GM04504 (cell line): ENCODE results near the gene NUP88.
A peak's percentile ranks its signal among the peaks of the same experiment; 100 is the strongest.

Experiments
- DNase-seq: peaks from one replicate; pipeline ENCODE4 v3.0.0-alpha.2; 2012; ENCODE audit warnings: low read depth

NUP88 gene

DNA sequence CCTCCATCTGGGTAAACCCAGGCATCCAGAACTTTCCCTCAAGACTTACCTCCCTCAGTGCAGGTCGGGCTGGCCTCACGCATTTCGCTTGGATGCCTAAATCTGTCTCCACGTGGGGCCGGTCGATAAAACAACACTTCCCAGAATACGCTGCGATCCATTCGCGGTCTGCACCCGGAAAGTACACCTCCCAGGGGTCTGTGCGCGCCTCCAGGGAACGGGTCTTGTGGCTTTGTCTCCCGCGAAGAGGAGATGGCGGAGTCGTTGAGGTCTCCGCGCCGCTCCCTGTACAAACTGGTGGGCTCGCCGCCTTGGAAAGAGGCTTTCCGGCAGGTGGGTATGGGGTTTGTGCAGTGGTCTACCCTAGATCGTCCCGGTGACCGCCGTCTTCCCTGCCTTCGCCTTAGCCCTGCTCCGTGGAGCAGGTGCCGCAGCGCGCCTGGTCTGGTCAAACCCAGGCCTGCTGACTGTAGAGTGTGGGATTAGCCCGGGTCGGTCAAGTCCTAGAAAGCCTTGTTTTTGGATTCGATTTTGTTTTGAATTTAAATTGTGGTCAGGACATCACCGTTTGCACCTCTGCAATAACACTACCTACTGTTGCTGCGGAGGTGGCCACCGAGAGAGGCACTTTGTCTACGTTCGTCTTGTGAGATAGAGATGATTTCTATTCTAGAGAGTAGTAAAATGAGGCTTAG, 644 bp upstream of the NUP88 start, which contains the start of gene RPAIN:
Gene RPAIN, plus strand, starts transcription at position 224 of the 695 bp plus-strand sequence. Its CDS starts 29 bp downstream, at position 253.
- DNase-seq = peak; percentile 56

DNA sequence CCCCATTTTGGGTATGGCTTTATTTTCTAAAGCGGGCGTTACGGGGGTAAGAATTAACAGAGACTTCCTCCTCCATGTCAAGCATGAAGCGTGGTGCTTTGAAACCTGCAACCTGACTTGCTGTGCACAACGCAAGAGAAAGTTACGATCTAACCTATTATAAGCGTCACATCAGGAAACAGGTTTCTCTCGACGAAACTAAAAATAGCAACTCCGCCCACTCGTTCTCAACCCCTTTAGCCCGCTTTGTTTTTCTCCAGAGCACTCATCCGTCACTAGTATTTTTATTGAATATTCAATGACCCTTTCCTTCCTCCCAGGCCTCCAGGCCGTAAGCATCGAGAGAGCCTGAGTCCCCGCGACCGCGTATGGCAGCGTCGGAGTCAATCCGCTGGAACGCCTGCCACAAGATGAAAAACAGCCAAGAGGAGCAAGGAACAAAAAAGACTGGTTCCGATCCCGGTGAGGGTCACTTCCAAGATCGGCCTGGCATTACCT, 555 bp downstream of the NUP88 start:
- no peak for DNase-seq

DNA sequence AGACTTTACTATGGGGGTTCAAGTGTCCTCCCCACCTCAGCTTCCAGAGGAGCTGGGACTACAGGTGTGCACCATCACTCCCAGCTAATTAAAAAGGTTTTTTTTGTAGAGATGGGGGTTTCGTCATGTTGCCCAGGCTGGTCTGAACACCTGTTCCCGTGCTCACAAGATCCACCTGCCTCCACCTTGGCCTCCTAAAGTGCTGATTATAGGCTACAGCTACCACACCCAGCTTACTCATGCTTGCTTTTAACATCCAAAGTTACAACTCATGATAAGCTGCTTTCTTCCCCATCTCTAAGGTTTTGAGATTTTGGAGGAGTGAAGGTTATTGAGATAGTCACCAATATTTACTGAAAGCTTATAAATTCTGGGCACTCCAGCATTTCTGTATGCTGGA, 2.6 kb downstream of the NUP88 start:
- no peak for DNase-seq

DNA sequence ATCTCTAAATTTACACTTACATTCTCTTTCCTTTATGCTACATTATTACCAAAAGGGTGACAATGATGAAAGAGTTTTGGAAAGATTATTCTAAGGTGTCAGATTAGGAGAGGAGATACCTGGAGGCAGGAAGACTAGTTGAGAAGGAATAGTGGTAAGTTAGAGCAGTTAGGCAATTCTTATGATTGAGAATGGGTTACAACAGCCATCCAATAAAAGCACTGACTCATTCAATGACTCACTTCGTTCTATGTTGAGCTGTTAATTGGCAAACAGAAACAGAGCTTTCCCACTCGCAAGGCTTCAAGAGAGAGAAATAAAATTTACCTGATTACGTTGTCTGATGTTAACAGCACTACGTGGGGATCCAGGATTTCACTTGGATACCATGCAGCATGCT, 5.8 kb downstream of the NUP88 start:
- peak; percentile 86 for DNase-seq

DNA sequence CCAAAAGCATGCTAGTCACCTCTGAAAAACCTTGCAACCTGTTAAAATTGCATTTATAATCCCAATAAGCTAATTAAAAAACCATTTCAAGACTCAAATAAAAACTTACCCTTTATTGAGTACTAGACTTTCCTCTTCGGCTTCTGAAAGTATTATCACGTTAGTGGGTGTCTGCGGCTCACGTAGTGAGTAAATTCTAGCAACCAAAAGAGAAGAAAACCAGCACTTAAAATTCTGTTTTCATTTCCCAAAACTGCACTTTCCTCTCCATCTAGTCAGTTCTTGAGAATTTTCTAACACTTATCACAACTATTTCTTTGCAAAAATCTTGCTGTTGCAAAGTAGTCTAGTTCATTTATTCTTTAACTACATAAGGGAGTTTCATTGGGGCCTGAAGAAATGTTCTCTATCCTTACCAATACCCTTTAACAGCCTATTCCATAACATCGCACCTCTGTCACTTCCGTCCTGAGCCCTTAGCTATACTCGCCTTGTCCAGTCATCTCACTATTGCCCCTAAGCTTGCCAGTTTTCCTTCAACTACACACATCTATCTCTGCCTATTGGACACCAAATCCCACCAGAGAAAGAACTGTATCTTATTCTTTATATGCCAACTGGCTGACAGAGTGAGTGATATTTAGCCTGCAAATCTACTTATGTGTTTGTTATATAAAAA, 8.7 kb downstream of the NUP88 start:
- no peak for DNase-seq

DNA sequence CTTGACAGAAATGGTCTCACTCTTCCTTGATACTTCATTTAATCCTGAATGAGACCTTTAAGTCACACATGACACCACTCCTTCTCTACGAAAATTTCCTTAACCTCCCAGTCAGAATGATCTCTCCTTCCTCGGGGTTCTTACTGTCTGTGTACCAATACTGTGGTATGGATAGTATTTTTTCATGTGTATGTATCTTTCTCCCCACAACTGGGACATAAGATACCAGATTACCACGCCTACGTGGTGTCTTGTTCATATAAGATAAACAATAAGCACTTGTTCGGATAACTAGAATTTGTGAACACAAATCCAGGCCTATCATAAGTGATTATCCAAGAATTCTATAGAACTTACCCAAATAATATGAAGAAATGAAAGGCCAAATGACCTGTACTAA, 11.3 kb downstream of the NUP88 start:
- no peak for DNase-seq

DNA sequence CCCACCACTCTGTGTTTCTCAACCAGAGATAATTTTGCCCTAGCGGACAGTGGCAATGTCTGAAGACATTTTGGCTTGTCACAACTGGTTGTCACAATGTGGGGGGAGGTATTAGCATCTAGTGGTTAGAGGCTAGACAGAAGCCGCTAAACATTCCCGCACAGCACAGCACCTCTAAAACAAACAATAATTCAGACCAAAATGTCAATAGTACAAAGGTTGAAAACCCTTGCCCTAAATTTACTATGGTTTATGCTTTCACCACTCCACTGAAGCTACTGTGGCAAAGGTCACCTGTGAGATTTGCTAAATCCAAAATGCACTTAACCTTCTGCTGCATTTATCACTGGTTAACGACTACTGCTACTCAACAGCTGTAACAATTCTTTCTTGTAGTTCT, 14.1 kb downstream of the NUP88 start:
- DNase-seq = no peak

DNA sequence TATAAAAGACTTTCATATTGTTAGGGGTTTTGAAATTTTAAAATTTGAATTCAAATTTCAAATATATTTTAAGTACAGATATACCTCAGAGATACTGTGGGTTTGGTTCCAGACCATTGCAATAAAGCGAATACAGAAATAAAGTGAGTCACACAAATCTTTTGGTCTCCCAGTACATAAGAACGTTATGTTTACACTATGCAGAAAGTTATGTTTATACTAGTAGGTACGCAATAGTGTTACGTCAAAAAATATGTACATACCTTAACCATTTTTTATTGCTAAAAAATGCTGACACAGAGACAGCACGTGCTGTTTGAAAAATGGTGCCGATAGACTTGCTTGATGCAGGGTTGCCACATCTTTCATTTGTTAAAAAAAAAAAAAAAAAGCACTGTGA, 19.7 kb downstream of the NUP88 start:
- no peak for DNase-seq

DNA sequence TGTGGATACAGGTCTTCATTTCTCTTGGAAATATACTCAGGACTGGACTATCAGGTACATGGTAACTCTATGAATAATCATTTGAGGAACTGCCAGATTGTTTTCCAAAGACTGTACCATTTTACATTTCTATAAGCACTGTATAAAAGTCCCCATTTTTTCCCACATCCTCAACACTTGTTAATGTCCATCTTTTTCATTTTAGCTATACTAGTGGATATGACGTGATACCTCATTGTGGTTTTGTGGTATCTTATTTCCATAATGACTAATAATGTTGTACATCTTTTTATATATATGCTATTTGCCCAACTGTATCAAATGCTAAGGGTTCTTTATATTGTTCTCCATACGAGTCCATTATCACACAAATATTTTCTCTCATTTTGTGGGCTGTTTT, 22.9 kb downstream of the NUP88 start:
- DNase-seq = no peak

DNA sequence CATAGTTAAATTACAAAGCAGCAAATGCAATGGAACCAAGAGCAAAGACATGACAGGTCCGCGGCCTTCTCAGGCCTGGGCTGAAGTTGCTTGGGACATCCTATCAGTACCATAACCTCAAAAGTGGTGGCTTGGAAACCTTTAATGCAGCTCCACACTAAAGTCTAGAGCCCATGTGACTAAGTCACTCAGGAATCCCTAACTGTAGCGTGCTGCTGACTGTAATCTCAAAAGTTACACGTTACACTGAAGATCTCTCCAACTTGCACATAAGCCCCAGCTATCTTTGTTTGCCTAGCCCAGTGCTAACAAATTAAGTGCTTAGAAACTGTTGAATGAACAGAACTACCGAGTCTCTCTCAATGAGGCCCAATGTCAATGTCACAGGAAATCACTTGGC, 27.8 kb downstream of the NUP88 start:
- no peak for DNase-seq

DNA sequence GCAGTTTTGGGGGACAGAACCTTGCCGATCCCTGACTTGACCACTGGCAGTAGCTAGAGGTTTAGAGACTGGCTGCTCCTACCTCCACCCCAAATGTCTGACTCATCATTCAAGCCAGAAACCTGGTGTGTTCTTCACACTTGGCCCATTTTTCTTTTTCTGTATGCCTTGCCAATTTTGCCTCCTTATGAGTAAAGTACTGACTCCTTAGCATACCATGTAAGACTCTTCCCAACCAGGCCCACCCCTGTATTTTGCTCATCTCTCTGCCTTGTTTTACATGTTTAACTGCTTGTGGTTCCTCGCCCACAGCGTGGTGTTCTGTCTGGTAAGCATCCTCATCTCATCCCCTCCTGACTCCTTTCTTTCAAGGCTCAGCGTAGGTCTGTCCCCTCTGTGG, 37.9 kb downstream of the NUP88 start:
- DNase-seq = no peak

DNA sequence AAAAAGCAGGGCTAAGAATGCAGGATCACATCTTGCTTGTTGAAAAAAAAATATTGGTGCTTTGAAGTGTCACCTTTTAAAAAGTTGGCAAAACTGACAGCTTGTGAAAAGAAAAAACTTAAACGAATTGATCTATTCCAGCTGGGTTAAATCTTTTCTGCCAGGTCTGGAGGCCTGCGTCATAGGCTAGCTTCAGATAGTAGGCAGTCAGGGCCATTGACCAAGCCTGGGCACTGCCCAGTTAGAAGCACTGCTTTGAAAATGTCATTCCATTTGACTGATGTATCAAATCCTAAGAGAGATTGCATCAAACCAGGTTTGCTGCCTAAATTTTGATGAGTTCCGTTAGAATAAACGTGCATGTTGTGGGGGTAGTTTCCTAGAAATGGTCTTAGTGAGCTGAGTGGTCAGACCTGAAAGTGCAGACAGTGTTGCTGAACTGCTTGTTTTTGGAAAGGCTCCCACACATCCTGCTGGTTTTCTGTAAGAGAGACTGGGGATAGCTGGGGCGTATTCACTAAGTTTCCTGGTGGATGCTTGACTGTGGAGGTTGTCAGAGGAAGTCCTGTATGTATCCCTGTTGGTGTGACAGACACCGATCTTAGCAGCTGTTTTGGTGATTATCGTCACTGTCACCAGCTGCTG, 38.8 kb downstream of the NUP88 start:
- DNase-seq = no peak

DNA sequence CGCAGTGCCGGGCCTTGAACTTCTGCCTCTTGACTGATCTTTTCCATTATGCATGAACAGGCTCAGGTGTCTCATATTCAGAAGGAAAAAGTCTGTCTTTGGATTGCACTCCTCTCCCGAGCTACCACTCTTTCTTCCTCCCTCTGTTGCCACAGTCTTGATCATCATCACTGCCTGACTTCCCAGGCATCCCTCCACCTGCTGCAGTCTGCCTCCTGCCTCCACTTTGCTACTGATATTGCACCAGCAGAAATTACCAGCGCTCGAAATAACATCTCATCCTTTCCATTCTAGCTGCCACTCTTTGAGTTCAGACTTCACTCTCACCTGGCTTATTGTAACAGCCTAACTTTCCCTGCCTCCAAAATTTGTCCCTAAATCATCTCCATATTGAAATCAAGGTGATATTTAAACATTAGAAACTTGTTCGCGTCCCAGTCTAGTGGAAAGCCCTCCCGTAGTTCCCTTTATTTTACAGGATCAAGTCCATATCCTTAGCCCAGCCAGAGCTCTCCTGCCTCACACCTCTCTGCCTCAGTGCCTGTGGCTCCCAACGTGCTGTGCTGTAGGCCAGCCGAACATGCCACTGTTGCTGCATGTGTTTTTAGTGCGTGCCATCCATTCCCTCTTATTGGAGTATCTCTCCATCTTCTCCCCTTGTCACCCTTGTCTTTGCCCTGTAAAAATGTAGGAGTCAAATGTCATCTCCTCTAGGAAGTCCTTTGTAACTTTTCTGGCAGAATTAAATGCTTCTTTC, 39.9 kb downstream of the NUP88 start:
- DNase-seq = no peak

DNA sequence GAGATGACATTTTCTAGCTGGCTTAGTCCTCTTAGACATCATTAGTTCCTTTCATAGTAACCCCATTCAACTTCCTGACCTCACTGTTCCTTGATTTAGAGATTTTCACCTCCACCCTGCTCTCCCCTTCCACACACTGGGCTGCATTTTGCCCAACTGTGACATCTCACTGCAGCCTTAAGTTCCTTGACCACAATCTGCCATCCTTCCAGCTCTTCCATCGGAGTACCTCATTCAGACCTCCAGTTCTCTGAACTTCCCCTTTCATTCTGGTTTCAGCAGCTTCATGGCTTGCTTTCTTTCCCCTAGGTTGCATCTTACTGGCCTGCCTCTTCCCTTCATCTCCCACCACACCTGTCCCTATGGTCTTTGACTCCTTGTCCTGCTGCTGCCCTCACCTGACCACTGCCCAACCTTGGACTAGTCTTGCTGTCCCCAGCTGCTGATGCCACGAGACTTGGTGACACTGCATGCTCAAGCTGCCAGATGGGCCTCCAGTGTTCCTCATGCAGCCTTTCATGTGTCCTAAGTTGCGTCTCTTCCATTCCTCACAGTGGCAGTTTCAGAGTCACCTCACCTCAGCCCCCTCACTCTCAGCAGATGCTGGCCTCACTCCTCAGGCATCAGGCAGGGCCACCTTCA, 40.8 kb downstream of the NUP88 start:
- no peak for DNase-seq

DNA sequence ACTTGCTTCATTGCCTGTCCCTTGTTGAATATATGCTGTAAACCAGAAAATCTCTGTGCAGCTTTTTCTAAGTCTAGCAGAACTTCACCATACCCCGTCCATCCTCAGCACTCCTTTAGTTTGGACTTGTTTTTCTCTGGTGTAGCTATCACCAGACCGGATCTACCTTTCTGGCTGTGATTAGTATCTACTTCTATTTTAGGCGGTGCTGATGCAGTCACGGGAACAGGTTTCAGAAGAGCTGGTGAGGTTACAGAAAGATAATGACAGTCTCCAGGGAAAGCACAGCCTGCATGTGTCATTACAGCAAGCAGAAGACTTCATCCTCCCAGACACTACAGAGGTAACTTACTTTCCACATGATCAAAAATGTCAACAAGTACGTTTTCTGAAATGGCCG, 46.4 kb downstream of the NUP88 start:
- DNase-seq = no peak

DNA sequence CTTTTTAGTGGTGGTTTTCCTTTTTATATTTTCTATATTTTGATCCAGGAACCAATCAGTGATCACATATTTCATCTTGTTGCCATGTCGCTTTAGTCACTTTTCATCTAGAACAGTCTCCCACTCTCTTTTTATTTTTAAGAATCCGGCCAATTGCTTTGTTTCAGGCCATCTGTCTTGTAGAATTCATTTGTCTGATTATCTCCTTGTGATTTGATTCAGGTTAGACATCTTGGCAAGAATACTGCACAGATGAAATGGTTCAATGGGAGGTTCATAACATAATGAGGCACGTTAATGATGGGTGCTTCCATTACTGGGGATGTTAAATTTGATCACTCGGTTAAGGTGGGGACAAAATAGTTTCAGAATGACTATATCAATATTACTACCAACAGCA, 49.1 kb downstream of the NUP88 start:
- DNase-seq = no peak

DNA sequence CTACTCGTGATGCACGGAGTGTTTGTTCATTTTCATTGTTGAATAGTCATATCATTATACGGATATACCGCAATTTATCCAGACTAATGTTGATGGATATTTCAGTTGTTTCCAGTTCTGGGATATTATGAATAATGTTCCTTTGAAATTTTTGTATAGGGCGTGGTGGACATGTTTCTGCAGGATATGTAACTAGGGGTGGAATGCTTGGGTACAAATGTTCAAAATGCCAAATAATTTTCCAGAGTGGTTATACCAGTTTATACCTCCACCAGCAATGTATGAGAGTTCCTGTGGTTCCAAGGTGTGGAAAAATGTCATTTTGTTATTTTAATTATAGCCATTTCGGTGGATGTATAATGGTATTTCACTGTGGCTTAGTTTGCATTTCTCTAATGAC, 53.6 kb downstream of the NUP88 start:
- DNase-seq = no peak

DNA sequence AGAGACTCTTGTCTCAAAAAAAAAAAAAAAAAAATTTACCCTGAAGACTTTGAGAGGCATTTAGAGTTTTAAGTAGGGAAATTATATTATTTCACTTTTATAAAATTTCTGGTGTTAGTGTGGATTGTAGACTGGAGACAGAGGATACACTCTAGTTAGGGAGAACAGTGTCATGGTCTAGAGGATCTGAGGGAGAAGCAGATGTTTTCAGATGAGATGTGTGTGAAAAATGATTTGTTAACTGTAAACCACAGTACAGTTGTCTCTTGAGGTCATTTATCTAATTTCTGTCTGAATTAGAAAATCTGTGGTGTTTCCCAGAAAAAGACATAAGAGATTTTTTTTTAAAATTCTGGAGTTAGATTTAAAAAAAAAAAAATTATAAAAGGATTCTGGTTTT, 54.8 kb downstream of the NUP88 start:
- DNase-seq = no peak

DNA sequence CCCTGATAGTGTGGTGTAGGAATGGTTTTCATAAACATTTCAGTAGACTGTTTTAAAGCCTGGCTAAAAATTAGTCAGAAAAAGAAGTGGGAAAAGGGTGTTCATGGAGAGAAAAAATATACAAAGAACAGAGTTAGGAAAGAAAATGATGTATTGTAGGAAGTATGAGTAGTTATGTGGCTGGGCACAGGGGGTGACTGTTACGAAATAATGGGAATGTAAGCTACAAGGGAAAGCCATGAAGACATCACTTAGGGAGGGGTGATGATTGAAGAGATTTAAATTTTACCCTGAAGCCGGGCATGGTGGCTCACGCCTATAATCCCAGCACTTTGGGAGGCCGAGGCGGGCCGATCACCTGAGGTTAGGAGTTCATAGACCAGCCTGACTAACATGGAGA, 55.3 kb downstream of the NUP88 start:
- peak; percentile 33 for DNase-seq

DNA sequence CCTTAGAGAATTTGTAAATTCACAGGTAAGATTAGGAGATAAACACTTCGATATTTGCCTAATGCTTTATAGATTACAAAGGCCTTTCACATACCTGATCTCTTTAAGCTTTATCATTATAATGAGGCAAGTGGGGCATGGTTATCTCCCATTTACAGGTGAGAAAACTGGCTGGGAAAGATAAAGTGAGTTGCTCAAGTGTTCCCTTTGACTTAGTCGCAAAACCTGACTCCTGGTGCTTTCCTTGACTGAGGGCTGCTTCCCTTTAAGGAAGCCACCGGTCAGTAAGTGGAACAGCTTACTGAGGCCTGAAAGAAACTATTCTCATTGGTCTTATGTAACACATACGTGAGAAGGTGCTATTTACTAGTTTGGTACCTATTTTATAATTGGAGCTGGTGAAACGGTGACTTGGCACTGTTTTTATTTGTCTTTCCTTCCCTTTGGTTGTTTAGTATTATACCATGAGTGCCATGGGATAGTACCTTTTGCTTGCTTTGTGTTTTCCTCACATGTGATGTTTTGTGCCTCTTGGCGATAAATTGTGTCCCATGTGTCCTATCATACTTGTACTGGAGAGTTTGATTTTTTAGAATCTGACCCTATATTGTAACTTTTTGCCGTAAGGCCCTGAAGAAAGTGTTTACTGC, 57.2 kb downstream of the NUP88 start:
- DNase-seq = no peak

DNA sequence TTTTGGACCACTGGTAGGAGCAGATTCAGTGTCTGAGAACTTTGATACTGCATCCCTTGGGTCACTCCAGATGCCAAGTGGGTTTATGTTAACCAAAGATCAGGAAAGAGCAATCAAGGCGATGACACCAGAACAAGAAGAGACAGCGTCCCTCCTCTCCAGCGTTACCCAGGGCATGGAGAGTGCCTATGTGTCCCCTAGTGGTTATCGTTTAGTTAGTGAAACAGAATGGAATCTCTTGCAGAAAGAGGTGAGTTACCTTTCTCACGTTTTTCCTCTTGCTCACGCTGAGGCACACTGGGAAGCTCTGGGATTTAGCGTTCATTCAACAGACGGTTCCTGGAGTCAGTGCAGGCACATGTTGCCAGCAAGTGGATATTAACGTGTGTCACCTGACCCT, 58.0 kb downstream of the NUP88 start:
- no peak for DNase-seq
